Gastroesophageal sphincter (tissue), 4 donors: ENCODE data around the gene CHST11. TPM values are rescaled to one million over a fixed set of nuclear protein-coding genes. Genes with fewer than 3 reads are reported as not detected.

Experiments used
- ATAC-seq: fragments of 150-250 bp; one replicate; pipeline ENCODE4 v1.9.1; 2016; ENCODE audit warnings: mild to moderate bottlenecking, moderate library complexity
- H3K27ac ChIP-seq, 4 donors: fragments of 200-600 bp; sonication (generic) in 3 of 4; 1 replicate in 3 of 4; 2 replicates in 1 of 4; pipeline ENCODE4 v1.5.1; 2016 to 2019
- H3K27me3 ChIP-seq: fragments of 200-600 bp; sonication (generic); one replicate; pipeline ENCODE4 v1.5.1; 2019
- H3K36me3 ChIP-seq, 2 donors: fragments of 200-600 bp; sonication (generic); one replicate each; pipeline ENCODE4 v1.5.1; 2019; ENCODE audit warnings: control low read depth in 1 of 2
- H3K4me1 ChIP-seq, 3 donors: fragments of 200-600 bp; sonication (generic); 1 replicate in 2 of 3; 2 replicates in 1 of 3; pipeline ENCODE4 v1.5.1; 2016 to 2019; ENCODE audit warnings: control low read depth in 2 of 3
- H3K4me3 ChIP-seq, 2 donors: fragments of 200-600 bp; sonication (generic); one replicate each; pipeline ENCODE4 v1.5.1; 2019; ENCODE audit warnings: mild to moderate bottlenecking in 1 of 2, moderate library complexity in 1 of 2
- H3K9me3 ChIP-seq, 3 donors: fragments of 200-600 bp; sonication (generic); one replicate each; pipeline ENCODE4 v1.5.1; 2017 to 2019; ENCODE audit warnings: control low read depth in 2 of 3
- EP300 ChIP-seq: sonication (generic); formaldehyde crosslinking; IDR thresholded peaks from one replicate; pipeline ENCODE4 v1.6.1; 2017; ENCODE audit warnings: antibody characterized with exemption, mild to moderate bottlenecking
- POLR2A ChIP-seq, 2 donors: fragments of 450-650 bp; IDR thresholded peaks; one replicate each; pipeline ENCODE4 v1.6.1; 2017; ENCODE audit warnings: antibody characterized with exemption in 2 of 2, mild to moderate bottlenecking in 2 of 2, moderate library complexity in 1 of 2
- POLR2AphosphoS5 ChIP-seq: sonication (generic); formaldehyde crosslinking; IDR thresholded peaks from one replicate; pipeline ENCODE4 v1.6.1; 2017; ENCODE audit warnings: antibody characterized with exemption
- WGBS, 2 donors: methylation state at CpG; one replicate each; pipeline ENCODE4 v1.1.5; 2018; ENCODE audit warnings: low coverage in 1 of 2; 5-methylcytosine and 5-hydroxymethylcytosine counted together
- total RNA-seq, 4 donors: library from RNA; depleted of rRNA; stranded (reverse); fragments of >200 nt; gene quantifications; one replicate each; pipeline ENCODE4 v1.1.0, GENCODE V29; 2016
- TF ChIP-seq, protein P1 (sequence below), 4 experiments: fragments of 200-600 bp in 2 of 4; fragments of 450-650 bp in 2 of 4; sonication (generic) in 1 of 4; IDR thresholded peaks; one replicate each; pipeline ENCODE4 v1.5.1; 2017 to 2019; ENCODE audit warnings: antibody characterized with exemption in 4 of 4, mild to moderate bottlenecking in 2 of 4, moderate library complexity in 2 of 4

The CHST11 gene
- total RNA-seq, 4 donors from 2014 or later: 4.3 to 15.6 (median 11.0) TPM

DNA sequence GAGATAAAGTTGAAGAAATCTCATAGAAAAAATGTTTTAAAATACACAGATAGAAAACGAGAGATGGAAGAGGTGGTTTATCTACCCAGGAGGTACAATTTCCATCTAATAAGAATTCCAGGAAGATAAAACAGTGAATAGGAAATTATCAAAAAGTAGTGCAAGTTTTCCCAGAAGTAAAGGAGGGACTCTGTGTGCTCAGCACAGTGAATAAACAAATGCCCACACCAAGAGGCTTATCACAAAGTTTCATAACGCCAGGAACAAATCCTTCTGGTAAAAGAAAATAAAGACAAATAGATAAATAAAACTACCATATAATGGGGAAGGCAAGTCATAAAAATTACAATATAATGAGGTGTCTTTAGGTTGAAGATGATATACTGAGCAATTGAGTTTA, 322.4 kb downstream of the CHST11 start:
- WGBS, 2 donors: 45 to 59% methylated on average over 2 of the region's 2 CpGs
- no peak for ATAC-seq
- no peaks in the 10 kb centered on the region for H3K4me1 ChIP-seq
- no peaks in the 10 kb centered on the region for H3K27me3 ChIP-seq
- no peaks in the 10 kb centered on the region for H3K36me3 ChIP-seq
- TF ChIP-seq, protein P1, sequence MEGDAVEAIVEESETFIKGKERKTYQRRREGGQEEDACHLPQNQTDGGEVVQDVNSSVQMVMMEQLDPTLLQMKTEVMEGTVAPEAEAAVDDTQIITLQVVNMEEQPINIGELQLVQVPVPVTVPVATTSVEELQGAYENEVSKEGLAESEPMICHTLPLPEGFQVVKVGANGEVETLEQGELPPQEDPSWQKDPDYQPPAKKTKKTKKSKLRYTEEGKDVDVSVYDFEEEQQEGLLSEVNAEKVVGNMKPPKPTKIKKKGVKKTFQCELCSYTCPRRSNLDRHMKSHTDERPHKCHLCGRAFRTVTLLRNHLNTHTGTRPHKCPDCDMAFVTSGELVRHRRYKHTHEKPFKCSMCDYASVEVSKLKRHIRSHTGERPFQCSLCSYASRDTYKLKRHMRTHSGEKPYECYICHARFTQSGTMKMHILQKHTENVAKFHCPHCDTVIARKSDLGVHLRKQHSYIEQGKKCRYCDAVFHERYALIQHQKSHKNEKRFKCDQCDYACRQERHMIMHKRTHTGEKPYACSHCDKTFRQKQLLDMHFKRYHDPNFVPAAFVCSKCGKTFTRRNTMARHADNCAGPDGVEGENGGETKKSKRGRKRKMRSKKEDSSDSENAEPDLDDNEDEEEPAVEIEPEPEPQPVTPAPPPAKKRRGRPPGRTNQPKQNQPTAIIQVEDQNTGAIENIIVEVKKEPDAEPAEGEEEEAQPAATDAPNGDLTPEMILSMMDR (IDR thresholded peaks at IDR 0.05): no peak
- TF ChIP-seq POLR2A (IDR thresholded peaks at IDR 0.05) (no peak), POLR2AphosphoS5 (no peak), EP300 (no peak)
- H3K4me3 ChIP-seq: no peak overlapping the region
- peaks cover 0 to 6% (median 0%) of the 10 kb centered on the region in 3 donors for H3K9me3 ChIP-seq
- no peak overlapping the region for H3K27ac ChIP-seq

DNA sequence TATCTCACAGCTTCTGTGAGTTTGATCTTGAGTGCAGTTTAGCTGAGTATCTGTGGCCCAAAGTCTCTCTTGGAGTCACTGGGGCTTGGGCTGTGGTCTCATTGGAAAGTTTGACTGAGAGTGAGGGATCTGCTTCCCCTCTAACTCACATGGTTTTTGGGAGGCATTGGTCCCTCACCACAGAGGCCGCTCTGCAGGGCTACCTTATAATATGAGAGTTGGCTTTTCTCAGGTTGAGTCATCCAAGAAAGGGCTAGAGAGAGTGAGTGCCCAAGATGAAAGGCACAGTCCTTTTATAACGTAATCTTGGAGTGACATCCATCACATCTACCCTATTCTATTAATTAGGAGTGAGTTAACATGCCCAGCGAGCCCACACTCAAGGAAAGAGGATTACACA, 325.5 kb downstream of the CHST11 start:
- Histone ChIP-seq H3K4me1 (no peaks in the 10 kb centered on the region), H3K27ac (no peak overlapping the region), H3K36me3 (no peaks in the 10 kb centered on the region), H3K9me3 (peaks cover 0 to 6% (median 0%) of the 10 kb centered on the region in 3 donors), H3K4me3 (no peak overlapping the region), H3K27me3 (no peaks in the 10 kb centered on the region)
- no peak for ATAC-seq
- TF ChIP-seq POLR2A (IDR thresholded peaks at IDR 0.05) (no peak), POLR2AphosphoS5 (no peak), EP300 (no peak)
- TF ChIP-seq, protein P1 (IDR thresholded peaks at IDR 0.05): no peak
- 76% methylated on average over 2 of the region's 3 CpGs; no CpG with 5 or more reads in 1 of the 2 donors for WGBS, 2 donors

DNA sequence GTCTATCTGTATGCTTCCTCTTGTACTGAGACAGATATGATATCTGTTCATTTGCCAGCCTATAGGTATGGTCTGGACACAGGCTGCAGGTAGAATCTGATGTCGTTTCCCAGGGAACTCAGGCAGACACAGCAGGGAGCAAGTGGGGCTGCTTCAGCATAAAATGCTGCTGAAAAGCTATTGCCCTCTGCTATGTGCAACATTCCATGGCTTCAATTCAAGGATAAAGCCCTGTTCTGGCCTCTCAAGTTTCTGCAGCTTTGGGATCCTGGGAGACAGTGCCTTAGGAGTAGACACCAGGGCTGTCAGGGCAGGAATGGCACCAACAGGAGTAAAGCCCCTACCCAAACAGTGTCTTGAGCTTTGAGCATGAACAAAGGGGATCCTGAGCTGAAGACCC, 327.8 kb downstream of the CHST11 start:
- peaks cover 0 to 6% (median 0%) of the 10 kb centered on the region in 3 donors for H3K9me3 ChIP-seq
- H3K36me3 ChIP-seq: no peaks in the 10 kb centered on the region
- 67% methylated on average over 1 of the region's 1 CpG; no CpG with 5 or more reads in 1 of the 2 donors for WGBS, 2 donors
- no peaks in the 10 kb centered on the region for H3K4me1 ChIP-seq
- H3K27me3 ChIP-seq: no peaks in the 10 kb centered on the region
- TF ChIP-seq POLR2A (IDR thresholded peaks at IDR 0.05) (no peak), POLR2AphosphoS5 (no peak), EP300 (no peak)
- TF ChIP-seq, protein P1 (IDR thresholded peaks at IDR 0.05): no peak
- ATAC-seq: no peak
- no peak overlapping the region for H3K4me3 ChIP-seq
- H3K27ac ChIP-seq: no peak overlapping the region

DNA sequence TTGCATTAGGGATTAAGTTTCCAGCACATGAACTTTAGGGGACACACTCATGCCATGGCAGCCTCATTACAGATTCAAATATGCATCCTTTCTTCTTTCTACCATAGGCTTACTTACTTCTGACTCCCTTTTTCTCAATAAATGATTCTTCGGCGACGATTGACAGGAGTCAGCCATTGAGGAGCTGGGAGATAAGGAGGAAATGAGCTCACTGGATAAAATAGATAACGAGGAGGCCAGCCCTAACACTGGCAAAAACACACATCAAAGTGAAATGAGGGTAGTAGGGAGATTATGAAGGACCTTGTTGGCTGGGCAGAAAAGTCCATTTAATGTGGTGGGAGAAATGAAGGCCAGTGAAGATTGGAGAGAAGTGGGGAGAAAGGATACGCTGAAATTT, 329.1 kb downstream of the CHST11 start:
- TF ChIP-seq POLR2A (IDR thresholded peaks at IDR 0.05) (no peak), EP300 (no peak), POLR2AphosphoS5 (no peak)
- TF ChIP-seq, protein P1 (IDR thresholded peaks at IDR 0.05): no peak
- 94 to 100% methylated on average over 3 to 4 of the region's 5 CpGs for WGBS, 2 donors
- ATAC-seq: no peak
- H3K27me3 ChIP-seq: no peaks in the 10 kb centered on the region
- H3K4me3 ChIP-seq: no peak overlapping the region
- no peaks in the 10 kb centered on the region for H3K4me1 ChIP-seq
- no peaks in the 10 kb centered on the region for H3K36me3 ChIP-seq
- no peak overlapping the region for H3K27ac ChIP-seq
- H3K9me3 ChIP-seq: no peaks in the 10 kb centered on the region

DNA sequence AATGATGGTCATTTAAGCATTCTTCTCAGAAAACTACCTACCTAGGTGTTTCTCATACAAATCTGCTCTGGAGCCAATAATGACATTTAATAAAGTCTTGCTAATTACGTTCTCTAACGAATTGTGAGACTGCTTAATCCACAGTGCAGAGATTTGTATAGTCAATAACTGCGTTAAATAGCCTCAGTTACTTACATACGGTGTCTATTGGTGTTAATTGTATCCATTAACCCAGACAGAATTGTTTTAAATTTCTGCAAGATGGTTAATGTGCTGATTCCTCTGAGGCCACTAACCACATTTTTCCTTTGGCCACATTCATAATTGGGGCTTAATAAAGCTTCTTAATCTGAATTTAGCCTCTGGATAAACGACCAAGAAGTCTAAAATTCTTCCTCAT, 329.6 kb downstream of the CHST11 start:
- 93% methylated on average over 4 to 5 of the region's 5 CpGs for WGBS, 2 donors

More for the DNA sequence above, 329.6 kb downstream of the CHST11 start:
- Histone ChIP-seq H3K4me1 (no peaks in the 10 kb centered on the region), H3K36me3 (no peaks in the 10 kb centered on the region), H3K9me3 (no peaks in the 10 kb centered on the region), H3K27me3 (no peaks in the 10 kb centered on the region), H3K27ac (no peak overlapping the region), H3K4me3 (no peak overlapping the region)
- no peak for ATAC-seq
- TF ChIP-seq POLR2AphosphoS5: no peak
- TF ChIP-seq POLR2A (IDR thresholded peaks at IDR 0.05): no peak
- TF ChIP-seq EP300: no peak
- TF ChIP-seq, protein P1 (IDR thresholded peaks at IDR 0.05): no peak
